ENCODE data around the gene VPS13C. TPM values are rescaled to one million over a fixed set of nuclear protein-coding genes. Genes with fewer than 3 reads are reported as not detected.
A peak's percentile ranks its signal among the peaks of the same experiment; 100 is the strongest.

The VPS13C gene
- total RNA-seq, 4 donors from 2014 or later, result 7.6 to 43.1 (median 18.0) TPM

GRCh38 chr15:62087671-62088352, 27.6 kb upstream of the VPS13C start:
- no peak for DNase-seq
- no peak overlapping the region for H3K4me3 ChIP-seq
- intact Hi-C loops (cut with DNase I), result no loop called here
- H3K36me3 ChIP-seq, result no peaks in the 10 kb centered on the region
- H3K27ac ChIP-seq, result peak overlapping the region in 1 of 4 donors; percentile 15
- peaks cover 0 to 10% (median 7%) of the 10 kb centered on the region in 3 donors for H3K4me1 ChIP-seq
- 18 to 20% methylated on average over 5 of the region's 5 CpGs for WGBS, 2 donors
- peaks cover 0 to 4% (median 0%) of the 10 kb centered on the region in 3 donors for H3K9me3 ChIP-seq
- TF ChIP-seq CTCF (IDR thresholded peaks at IDR 0.05), result no peak
- TF ChIP-seq POLR2A (IDR thresholded peaks at IDR 0.05), result no peak
- H3K27me3 ChIP-seq, result no peaks in the 10 kb centered on the region

- H3K36me3 ChIP-seq, result no peaks in the 10 kb centered on the region
- peaks cover 0 to 10% (median 7%) of the 10 kb centered on the region in 3 donors for H3K4me1 ChIP-seq
- H3K4me3 ChIP-seq, result no peak overlapping the region
- intact Hi-C loops (cut with DNase I), result no loop called here
- H3K27ac ChIP-seq, result no peak overlapping the region
- H3K9me3 ChIP-seq, result peaks cover 0 to 4% (median 0%) of the 10 kb centered on the region in 3 donors
- WGBS, 2 donors, result 54 to 55% methylated on average over 4 of the region's 4 CpGs
- TF ChIP-seq CTCF (IDR thresholded peaks at IDR 0.05) (no peak), POLR2A (IDR thresholded peaks at IDR 0.05) (no peak)
- H3K27me3 ChIP-seq, result no peaks in the 10 kb centered on the region
- DNase-seq, result no peak
Measured at GRCh38 chr15:62085740-62086139, 25.5 kb upstream of the VPS13C start.

- Histone ChIP-seq H3K4me1 (peaks cover 0 to 10% (median 7%) of the 10 kb centered on the region in 3 donors), H3K9me3 (peaks cover 0 to 4% (median 0%) of the 10 kb centered on the region in 3 donors), H3K27ac (no peak overlapping the region), H3K36me3 (no peaks in the 10 kb centered on the region), H3K4me3 (no peak overlapping the region), H3K27me3 (peaks cover 0 to 3% (median 0%) of the 10 kb centered on the region in 4 donors)
- intact Hi-C loops (cut with DNase I), result no loop called here
- WGBS, 2 donors, result 82 to 84% methylated on average over 8 to 9 of the region's 9 CpGs
- DNase-seq, result no peak
- TF ChIP-seq CTCF (IDR thresholded peaks at IDR 0.05) (no peak), POLR2A (IDR thresholded peaks at IDR 0.05) (no peak)
Measured at GRCh38 chr15:62083194-62084154, 23.2 kb upstream of the VPS13C start.

GRCh38 chr15:62079594-62079993, 19.3 kb upstream of the VPS13C start:
- 70 to 83% methylated on average over 4 of the region's 4 CpGs for WGBS, 2 donors
- Histone ChIP-seq H3K36me3 (no peaks in the 10 kb centered on the region), H3K4me3 (no peak overlapping the region), H3K27me3 (peaks cover 0 to 3% (median 0%) of the 10 kb centered on the region in 4 donors), H3K9me3 (peaks cover 0 to 4% (median 0%) of the 10 kb centered on the region in 3 donors), H3K27ac (no peak overlapping the region), H3K4me1 (peaks cover 0 to 13% (median 0%) of the 10 kb centered on the region in 3 donors)
- TF ChIP-seq POLR2A (IDR thresholded peaks at IDR 0.05) (no peak), CTCF (IDR thresholded peaks at IDR 0.05) (no peak)
- intact Hi-C loops (cut with DNase I), result no loop called here
- no peak for DNase-seq

Data from esophagus squamous epithelium (tissue), 5 donors.